ENCODE results near the gene MTX1. TPM values are rescaled to one million over a fixed set of nuclear protein-coding genes. Genes with fewer than 3 reads are reported as not detected.
"Not testable (repeated sequence)": the region's sequence is repeated elsewhere in the genome, so short reads cannot be mapped to it uniquely, and the experiment has no call there.

Gene MTX1, protein sequence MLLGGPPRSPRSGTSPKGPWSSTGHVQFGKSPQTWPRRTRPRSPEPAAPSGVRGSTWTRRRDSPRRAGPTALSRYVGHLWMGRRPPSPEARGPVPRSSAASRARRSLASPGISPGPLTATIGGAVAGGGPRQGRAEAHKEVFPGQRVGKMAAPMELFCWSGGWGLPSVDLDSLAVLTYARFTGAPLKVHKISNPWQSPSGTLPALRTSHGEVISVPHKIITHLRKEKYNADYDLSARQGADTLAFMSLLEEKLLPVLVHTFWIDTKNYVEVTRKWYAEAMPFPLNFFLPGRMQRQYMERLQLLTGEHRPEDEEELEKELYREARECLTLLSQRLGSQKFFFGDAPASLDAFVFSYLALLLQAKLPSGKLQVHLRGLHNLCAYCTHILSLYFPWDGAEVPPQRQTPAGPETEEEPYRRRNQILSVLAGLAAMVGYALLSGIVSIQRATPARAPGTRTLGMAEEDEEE
- total RNA-seq, result 16.1 TPM

DNA sequence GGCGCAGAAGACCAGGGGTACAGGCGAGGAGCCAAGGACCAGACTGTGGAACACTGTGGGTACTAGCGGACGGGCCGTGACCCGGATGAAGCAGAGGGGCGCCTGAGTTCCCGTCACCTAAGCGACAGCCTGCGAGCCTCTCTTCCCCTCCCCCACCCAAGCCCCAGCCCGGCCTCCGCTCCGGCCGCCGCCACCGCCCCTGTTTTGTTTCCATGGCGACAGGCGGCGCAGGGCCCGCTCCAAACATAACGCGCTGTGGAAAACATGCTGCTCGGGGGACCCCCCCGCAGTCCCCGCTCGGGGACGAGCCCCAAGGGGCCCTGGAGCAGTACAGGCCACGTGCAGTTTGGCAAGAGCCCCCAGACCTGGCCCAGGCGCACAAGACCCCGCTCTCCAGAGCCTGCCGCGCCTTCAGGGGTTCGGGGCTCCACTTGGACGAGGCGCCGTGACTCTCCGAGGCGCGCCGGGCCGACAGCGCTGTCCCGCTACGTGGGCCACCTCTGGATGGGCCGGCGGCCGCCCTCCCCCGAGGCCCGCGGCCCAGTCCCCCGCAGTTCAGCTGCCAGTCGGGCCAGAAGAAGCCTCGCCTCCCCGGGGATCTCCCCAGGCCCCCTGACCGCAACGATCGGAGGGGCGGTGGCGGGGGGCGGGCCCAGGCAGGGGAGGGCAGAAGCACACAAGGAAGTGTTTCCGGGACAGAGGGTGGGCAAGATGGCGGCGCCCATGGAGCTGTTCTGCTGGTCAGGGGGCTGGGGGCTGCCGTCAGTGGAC lies at the start of gene MTX1:
MTX1 (plus strand) TSS at position 155 of the 771 bp plus-strand sequence; CDS start at position 265, 110 bp downstream.
- H3K4me1 ChIP-seq (ENCODE audit: insufficient read depth, low read length), result peaks cover 48% of the 10 kb centered on the region
- no peaks in the 10 kb centered on the region for H3K27me3 ChIP-seq (ENCODE audit: insufficient read depth, low read length)
- H3K4me3 ChIP-seq (ENCODE audit: low read length), result peak within 1 kb of the TSS; percentile 77

DNA sequence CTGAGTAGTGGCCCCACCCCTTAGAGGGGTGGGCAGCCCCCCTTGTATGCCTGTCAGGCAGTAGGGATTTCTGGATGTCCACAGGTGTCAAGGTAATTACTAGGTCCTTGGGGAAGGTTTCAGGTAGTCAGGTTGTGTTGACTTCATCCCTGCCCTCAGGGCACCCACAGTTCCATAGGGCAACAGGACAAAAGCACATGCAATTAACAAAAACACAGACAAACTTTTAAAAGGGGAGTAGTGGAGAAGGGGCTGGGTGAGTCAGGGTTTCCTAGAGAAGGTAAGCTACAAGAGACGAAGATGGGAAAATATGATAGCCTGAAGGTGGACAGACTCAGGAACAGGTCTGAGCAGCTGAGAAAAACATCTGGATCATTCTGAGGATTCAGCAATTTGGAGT lies 49.5 kb upstream of the MTX1 start:
- H3K4me3 ChIP-seq (ENCODE audit: low read length), result no peak overlapping the region
- no peaks in the 10 kb centered on the region for H3K4me1 ChIP-seq (ENCODE audit: insufficient read depth, low read length)
- H3K9me3 ChIP-seq (ENCODE audit: low read depth, low read length), result no peaks in the 10 kb centered on the region
- no peaks in the 10 kb centered on the region for H3K27me3 ChIP-seq (ENCODE audit: insufficient read depth, low read length)

More for the DNA sequence above, at the start of gene MTX1:
- no peaks in the 10 kb centered on the region for H3K9me3 ChIP-seq (ENCODE audit: low read depth, low read length)

- Histone ChIP-seq H3K9me3 (ENCODE audit: low read depth, low read length) (no peaks in the 10 kb centered on the region), H3K4me3 (ENCODE audit: low read length) (no peak overlapping the region), H3K4me1 (ENCODE audit: insufficient read depth, low read length) (no peaks in the 10 kb centered on the region), H3K27me3 (ENCODE audit: insufficient read depth, low read length) (no peaks in the 10 kb centered on the region)
These were observed 48.4 kb upstream of the MTX1 start for GRCh38 chr1:155160128-155160527.

DNA sequence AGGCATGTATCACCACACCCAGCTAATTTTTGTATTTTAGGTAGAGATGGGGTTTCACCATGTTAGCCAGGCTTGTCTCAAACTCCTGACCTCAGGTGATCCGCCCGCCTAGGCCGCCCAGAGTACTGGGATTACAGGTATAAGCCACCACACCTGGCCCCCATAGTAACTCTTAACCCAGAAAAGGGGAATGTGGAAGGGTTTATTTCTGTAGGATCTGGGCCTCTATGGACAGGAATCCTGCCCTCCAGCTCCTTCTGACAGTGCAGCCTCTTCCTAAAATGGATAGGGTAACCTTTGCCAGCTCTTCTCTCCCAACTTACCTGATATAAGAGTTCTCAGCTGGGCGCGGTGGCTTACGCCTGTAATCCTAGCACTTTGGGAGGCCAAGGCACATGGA lies 45.9 kb upstream of the MTX1 start:
- not testable (repeated sequence) for H3K9me3 ChIP-seq (ENCODE audit: low read depth, low read length); H3K4me3 ChIP-seq (ENCODE audit: low read length); H3K27me3 ChIP-seq (ENCODE audit: insufficient read depth, low read length)
- H3K4me1 ChIP-seq (ENCODE audit: insufficient read depth, low read length), result peaks cover 12% of the 10 kb centered on the region

DNA sequence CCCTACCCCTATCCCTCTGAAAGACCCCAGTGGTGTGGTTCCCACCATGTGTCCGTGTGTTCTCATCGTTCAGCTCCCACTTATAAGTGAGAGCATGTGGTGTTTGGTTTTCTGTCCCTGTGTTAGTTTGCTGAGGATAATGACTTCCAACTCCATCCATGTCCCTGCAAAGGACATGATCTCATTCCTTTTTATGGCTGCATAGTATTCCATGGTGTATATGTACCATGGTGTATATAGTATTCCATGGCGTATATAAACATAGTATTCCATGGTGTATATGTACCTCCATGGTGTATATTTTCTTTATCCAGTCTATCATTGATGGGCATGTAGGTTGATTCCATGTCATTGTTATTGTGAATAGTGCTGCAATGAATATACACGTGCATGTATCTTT lies 44.7 kb upstream of the MTX1 start:
- not testable (repeated sequence) for H3K9me3 ChIP-seq (ENCODE audit: low read depth, low read length); H3K27me3 ChIP-seq (ENCODE audit: insufficient read depth, low read length); H3K4me3 ChIP-seq (ENCODE audit: low read length)
- H3K4me1 ChIP-seq (ENCODE audit: insufficient read depth, low read length), result peaks cover 15% of the 10 kb centered on the region

- H3K4me1 ChIP-seq (ENCODE audit: insufficient read depth, low read length), result peaks cover 15% of the 10 kb centered on the region
- not testable (repeated sequence) for H3K9me3 ChIP-seq (ENCODE audit: low read depth, low read length); H3K27me3 ChIP-seq (ENCODE audit: insufficient read depth, low read length); H3K4me3 ChIP-seq (ENCODE audit: low read length)
These were observed 43.9 kb upstream of the MTX1 start for GRCh38 chr1:155164625-155165024.

- H3K27me3 ChIP-seq (ENCODE audit: insufficient read depth, low read length), result no peaks in the 10 kb centered on the region
- no peaks in the 10 kb centered on the region for H3K9me3 ChIP-seq (ENCODE audit: low read depth, low read length)
- peaks cover 15% of the 10 kb centered on the region for H3K4me1 ChIP-seq (ENCODE audit: insufficient read depth, low read length)
- H3K4me3 ChIP-seq (ENCODE audit: low read length), result no peak overlapping the region
These were observed 42.4 kb upstream of the MTX1 start for GRCh38 chr1:155166051-155166470.

- Histone ChIP-seq H3K27me3 (ENCODE audit: insufficient read depth, low read length) (no peaks in the 10 kb centered on the region), H3K9me3 (ENCODE audit: low read depth, low read length) (no peaks in the 10 kb centered on the region), H3K4me3 (ENCODE audit: low read length) (no peak overlapping the region), H3K4me1 (ENCODE audit: insufficient read depth, low read length) (peaks cover 15% of the 10 kb centered on the region)
These were observed 41.9 kb upstream of the MTX1 start for GRCh38 chr1:155166471-155167165.

DNA sequence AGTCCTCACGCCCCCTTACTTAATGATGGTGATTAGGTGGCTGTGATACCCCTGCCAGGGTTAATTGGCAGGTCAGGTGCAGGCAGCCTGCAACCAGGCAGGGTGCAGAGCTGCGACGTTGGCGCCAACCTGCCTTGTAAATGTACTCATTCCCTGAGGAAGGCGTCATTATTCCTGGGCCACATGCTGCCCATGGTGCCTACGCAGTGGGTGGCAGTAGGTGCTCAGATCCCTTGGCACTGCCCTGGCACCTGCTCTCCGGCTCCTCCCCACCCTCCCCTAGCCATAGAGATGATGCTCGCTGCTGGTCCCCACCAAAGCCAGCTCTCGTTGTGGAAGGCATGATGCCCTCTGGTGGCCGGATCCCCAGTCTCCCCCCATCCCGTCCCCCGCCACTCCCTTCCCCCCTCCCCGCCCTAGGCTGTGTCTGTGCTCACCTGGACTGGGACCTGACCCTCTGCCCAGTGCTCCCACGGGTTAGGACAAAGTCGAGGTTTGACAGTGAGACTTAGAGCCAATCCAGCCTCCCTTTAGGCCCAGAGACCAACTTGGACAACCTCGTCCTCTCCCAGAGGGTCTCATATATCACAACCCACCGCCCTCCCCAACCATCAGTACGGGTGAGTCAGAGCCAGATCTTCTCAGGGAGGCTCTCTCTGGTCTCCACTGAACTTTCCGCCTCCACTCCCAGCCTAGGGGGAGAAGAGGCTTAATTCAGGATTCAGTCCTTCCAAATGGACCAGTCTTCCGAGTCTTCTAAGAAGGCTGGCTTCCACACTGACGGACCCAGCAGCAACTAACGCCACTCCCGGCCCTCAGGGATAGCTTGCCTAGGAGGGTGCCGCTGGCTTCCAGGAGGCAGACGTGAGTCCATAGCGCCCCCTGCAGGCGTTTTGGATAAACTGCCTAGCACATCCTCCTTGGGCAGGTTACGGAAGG lies 41.1 kb upstream of the MTX1 start:
- Histone ChIP-seq H3K4me1 (ENCODE audit: insufficient read depth, low read length) (peaks cover 21% of the 10 kb centered on the region), H3K27me3 (ENCODE audit: insufficient read depth, low read length) (no peaks in the 10 kb centered on the region), H3K4me3 (ENCODE audit: low read length) (no peak overlapping the region), H3K9me3 (ENCODE audit: low read depth, low read length) (no peaks in the 10 kb centered on the region)

- H3K27me3 ChIP-seq (ENCODE audit: insufficient read depth, low read length); H3K9me3 ChIP-seq (ENCODE audit: low read depth, low read length); H3K4me3 ChIP-seq (ENCODE audit: low read length): not testable (repeated sequence)
- peaks cover 25% of the 10 kb centered on the region for H3K4me1 ChIP-seq (ENCODE audit: insufficient read depth, low read length)
These were observed 40.4 kb upstream of the MTX1 start for GRCh38 chr1:155168105-155168445.

- Histone ChIP-seq H3K4me3 (ENCODE audit: low read length) (no peak overlapping the region), H3K4me1 (ENCODE audit: insufficient read depth, low read length) (peaks cover 29% of the 10 kb centered on the region), H3K9me3 (ENCODE audit: low read depth, low read length) (no peaks in the 10 kb centered on the region), H3K27me3 (ENCODE audit: insufficient read depth, low read length) (no peaks in the 10 kb centered on the region)
These were observed 39.9 kb upstream of the MTX1 start for GRCh38 chr1:155168456-155169210.

DNA sequence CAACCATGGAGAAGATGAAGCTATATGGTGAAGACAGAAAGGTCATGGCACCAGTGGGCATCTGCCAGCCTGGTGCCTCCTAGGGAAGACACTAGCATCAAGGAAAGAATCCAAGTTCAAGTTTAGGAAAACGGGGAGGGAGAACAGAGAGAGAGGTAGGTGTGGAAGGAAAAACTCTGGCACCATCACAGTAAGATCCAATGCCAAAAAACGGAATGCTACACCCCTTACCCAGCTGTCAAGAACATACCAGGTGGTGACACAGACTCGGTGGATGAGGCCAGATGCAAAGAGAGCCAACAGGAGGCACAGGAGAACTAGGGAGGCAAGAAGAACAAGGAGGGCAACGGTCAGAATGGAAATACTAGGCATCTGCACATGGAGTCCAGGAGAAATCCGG lies 39.0 kb upstream of the MTX1 start:
- H3K27me3 ChIP-seq (ENCODE audit: insufficient read depth, low read length), result no peaks in the 10 kb centered on the region
- peaks cover 38% of the 10 kb centered on the region for H3K4me1 ChIP-seq (ENCODE audit: insufficient read depth, low read length)
- H3K4me3 ChIP-seq (ENCODE audit: low read length), result no peak overlapping the region
- H3K9me3 ChIP-seq (ENCODE audit: low read depth, low read length), result no peaks in the 10 kb centered on the region

GRCh38 chr1:155170101-155170785 lies 38.3 kb upstream of the MTX1 start:
- Histone ChIP-seq H3K27me3 (ENCODE audit: insufficient read depth, low read length) (no peaks in the 10 kb centered on the region), H3K4me3 (ENCODE audit: low read length) (no peak overlapping the region), H3K9me3 (ENCODE audit: low read depth, low read length) (no peaks in the 10 kb centered on the region), H3K4me1 (ENCODE audit: insufficient read depth, low read length) (peaks cover 42% of the 10 kb centered on the region)
